ENCODE measurements around the gene RUBCN. TPM values are rescaled to one million over a fixed set of nuclear protein-coding genes. Genes with fewer than 3 reads are reported as not detected.
A peak's percentile ranks its signal among the peaks of the same experiment; 100 is the strongest.

Gene RUBCN
- total and polyA plus RNA-seq, 10 donors = 7.5 to 129 (median 60.6) TPM

- H3K9me3 ChIP-seq = no peaks in the 10 kb centered on the region
- WGBS, 5 donors = 49 to 69% (median 57%) methylated on average over 9 of the region's 9 CpGs
- no peaks in the 10 kb centered on the region for H3K27me3 ChIP-seq (replicated peaks in 1 of 7)
- TF ChIP-seq, protein P1, sequence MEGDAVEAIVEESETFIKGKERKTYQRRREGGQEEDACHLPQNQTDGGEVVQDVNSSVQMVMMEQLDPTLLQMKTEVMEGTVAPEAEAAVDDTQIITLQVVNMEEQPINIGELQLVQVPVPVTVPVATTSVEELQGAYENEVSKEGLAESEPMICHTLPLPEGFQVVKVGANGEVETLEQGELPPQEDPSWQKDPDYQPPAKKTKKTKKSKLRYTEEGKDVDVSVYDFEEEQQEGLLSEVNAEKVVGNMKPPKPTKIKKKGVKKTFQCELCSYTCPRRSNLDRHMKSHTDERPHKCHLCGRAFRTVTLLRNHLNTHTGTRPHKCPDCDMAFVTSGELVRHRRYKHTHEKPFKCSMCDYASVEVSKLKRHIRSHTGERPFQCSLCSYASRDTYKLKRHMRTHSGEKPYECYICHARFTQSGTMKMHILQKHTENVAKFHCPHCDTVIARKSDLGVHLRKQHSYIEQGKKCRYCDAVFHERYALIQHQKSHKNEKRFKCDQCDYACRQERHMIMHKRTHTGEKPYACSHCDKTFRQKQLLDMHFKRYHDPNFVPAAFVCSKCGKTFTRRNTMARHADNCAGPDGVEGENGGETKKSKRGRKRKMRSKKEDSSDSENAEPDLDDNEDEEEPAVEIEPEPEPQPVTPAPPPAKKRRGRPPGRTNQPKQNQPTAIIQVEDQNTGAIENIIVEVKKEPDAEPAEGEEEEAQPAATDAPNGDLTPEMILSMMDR (IDR thresholded peaks at IDR 0.05 in 8 of 11, conservative IDR thresholded peaks at IDR 0.05 in 3 of 11) = no peak
- TF ChIP-seq POLR2AphosphoS5 (IDR thresholded peaks at IDR 0.05) = no peak
- TF ChIP-seq POLR2A (IDR thresholded peaks at IDR 0.05) = no peak
- no peak for DNase-seq
- H3K36me3 ChIP-seq = peaks cover 0 to 32% (median 10%) of the 10 kb centered on the region in 6 donors
- intact Hi-C loops (cut with DNase I; ENCODE audit: low total_unique reads) = no loop called here
- peak overlapping the region in 4 of 8 donors; percentile 44 to 85 (median 62) for H3K27ac ChIP-seq
- no peak overlapping the region for H3K4me3 ChIP-seq
- H3K4me1 ChIP-seq = peaks cover 21 to 60% (median 34%) of the 10 kb centered on the region in 6 donors
Observed at GRCh38 chr3:197709135-197709534, 27.6 kb downstream of the RUBCN start.

DNA sequence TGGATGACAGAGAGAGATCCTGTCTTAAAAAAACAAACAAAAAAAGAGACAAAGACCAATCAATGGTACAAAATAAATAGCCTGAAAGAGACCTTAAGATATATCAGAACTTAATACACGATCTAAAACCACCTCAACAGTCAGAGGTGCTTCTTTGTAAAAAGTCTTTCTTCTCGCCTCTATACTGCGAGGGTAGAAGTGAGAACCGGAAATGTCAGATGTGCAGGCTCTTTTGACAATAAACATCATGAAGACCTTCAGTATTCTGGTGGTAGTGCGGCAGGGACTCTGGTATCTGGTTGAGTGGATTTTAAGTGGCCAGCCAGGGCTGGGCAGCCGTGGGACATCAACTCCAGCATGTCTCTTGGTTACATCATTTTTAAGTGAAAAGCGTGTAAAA, 30.0 kb downstream of the RUBCN start:
- Histone ChIP-seq H3K36me3 (peaks cover 0 to 49% (median 31%) of the 10 kb centered on the region in 6 donors), H3K9me3 (no peaks in the 10 kb centered on the region), H3K27ac (peak overlapping the region in 4 of 8 donors; percentile 32 to 60 (median 50)), H3K27me3 (replicated peaks in 1 of 7) (no peaks in the 10 kb centered on the region), H3K4me1 (peaks cover 3 to 35% (median 9%) of the 10 kb centered on the region in 6 donors), H3K4me3 (no peak overlapping the region)
- TF ChIP-seq, protein P1 (IDR thresholded peaks at IDR 0.05 in 8 of 11, conservative IDR thresholded peaks at IDR 0.05 in 3 of 11) = no peak
- TF ChIP-seq POLR2A (IDR thresholded peaks at IDR 0.05) = no peak
- TF ChIP-seq POLR2AphosphoS5 (IDR thresholded peaks at IDR 0.05) = no peak
- 84 to 93% (median 91%) methylated on average over 7 of the region's 7 CpGs for WGBS, 5 donors
- intact Hi-C loops (cut with DNase I; ENCODE audit: low total_unique reads) = no loop called here
- DNase-seq = no peak

DNA sequence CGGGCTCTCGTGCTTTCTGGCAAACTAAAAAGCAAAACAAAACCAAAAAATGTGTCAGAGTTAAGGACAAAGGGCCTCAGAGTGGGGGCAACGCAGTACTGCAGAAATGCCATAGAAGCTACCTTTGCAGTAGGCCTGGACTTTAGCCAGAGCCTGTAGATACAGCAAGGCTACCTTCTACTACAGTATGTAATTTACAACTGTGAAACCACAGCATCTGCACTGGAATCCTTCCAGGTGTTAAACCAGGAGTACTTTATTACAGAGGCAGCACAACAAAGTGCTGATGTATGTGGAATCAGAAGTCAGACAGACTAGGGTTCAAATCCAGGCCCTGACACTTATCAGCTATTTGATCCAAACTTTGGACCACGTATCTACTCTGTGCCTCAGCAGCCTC, 34.9 kb downstream of the RUBCN start:
- Histone ChIP-seq H3K9me3 (no peaks in the 10 kb centered on the region), H3K27ac (no peak overlapping the region), H3K4me1 (no peaks in the 10 kb centered on the region), H3K36me3 (peaks cover 4 to 97% (median 70%) of the 10 kb centered on the region in 6 donors), H3K27me3 (replicated peaks in 1 of 7) (no peaks in the 10 kb centered on the region), H3K4me3 (no peak overlapping the region)
- intact Hi-C loops (cut with DNase I; ENCODE audit: low total_unique reads) = no loop called here
- TF ChIP-seq POLR2A (IDR thresholded peaks at IDR 0.05) = no peak
- TF ChIP-seq, protein P1 (IDR thresholded peaks at IDR 0.05 in 8 of 11, conservative IDR thresholded peaks at IDR 0.05 in 3 of 11) = no peak
- TF ChIP-seq POLR2AphosphoS5 (IDR thresholded peaks at IDR 0.05) = no peak
- 94 to 99% (median 95%) methylated on average over 4 of the region's 4 CpGs for WGBS, 5 donors
- no peak for DNase-seq

DNA sequence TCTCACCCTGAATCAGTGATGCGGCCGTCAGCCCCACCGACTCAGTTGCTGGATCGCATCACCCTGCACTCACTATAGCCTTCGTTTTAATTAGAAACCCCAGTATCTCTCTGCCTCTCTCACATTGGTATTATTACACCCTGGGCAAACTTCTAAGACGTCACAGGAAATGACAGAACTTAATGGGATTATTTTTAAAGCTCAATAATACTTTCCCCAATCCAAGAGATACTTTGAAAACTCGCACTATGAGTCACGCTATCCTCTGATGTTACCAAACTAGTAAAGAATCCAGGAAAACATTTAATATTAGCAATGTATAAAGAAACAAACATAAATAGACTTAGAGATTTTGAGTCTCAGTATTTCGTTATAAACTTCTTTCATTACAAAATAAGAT, 36.6 kb downstream of the RUBCN start:
- intact Hi-C loops (cut with DNase I; ENCODE audit: low total_unique reads) = no loop called here
- WGBS, 5 donors = 87 to 95% (median 91%) methylated on average over 9 of the region's 9 CpGs
- no peak overlapping the region for H3K4me3 ChIP-seq
- no peaks in the 10 kb centered on the region for H3K4me1 ChIP-seq
- DNase-seq = no peak
- H3K27me3 ChIP-seq (replicated peaks in 1 of 7) = no peaks in the 10 kb centered on the region
- peak overlapping the region in 2 of 8 donors; percentile 17 to 23 for H3K27ac ChIP-seq
- no peaks in the 10 kb centered on the region for H3K9me3 ChIP-seq
- TF ChIP-seq, protein P1 (IDR thresholded peaks at IDR 0.05 in 8 of 11, conservative IDR thresholded peaks at IDR 0.05 in 3 of 11) = no peak
- no peak for TF ChIP-seq POLR2AphosphoS5 (IDR thresholded peaks at IDR 0.05)
- TF ChIP-seq POLR2A (IDR thresholded peaks at IDR 0.05) = no peak
- H3K36me3 ChIP-seq = peaks cover 4 to 100% (median 86%) of the 10 kb centered on the region in 6 donors
